Hematopoietic multipotent progenitor cell treated with erythropoietin and hydrocortisone succinate and interleukin-3 and kit ligand, for 8 days (in vitro differentiated cells): ENCODE measurements around the gene KLHL29.
"Not testable (repeated sequence)": the region's sequence is repeated elsewhere in the genome, so short reads cannot be mapped to it uniquely, and the experiment has no call there.

Experiments used
- DNase-seq: peaks from one replicate; pipeline ENCODE4 v3.0.0-alpha.2; 2015

The KLHL29 gene

DNA sequence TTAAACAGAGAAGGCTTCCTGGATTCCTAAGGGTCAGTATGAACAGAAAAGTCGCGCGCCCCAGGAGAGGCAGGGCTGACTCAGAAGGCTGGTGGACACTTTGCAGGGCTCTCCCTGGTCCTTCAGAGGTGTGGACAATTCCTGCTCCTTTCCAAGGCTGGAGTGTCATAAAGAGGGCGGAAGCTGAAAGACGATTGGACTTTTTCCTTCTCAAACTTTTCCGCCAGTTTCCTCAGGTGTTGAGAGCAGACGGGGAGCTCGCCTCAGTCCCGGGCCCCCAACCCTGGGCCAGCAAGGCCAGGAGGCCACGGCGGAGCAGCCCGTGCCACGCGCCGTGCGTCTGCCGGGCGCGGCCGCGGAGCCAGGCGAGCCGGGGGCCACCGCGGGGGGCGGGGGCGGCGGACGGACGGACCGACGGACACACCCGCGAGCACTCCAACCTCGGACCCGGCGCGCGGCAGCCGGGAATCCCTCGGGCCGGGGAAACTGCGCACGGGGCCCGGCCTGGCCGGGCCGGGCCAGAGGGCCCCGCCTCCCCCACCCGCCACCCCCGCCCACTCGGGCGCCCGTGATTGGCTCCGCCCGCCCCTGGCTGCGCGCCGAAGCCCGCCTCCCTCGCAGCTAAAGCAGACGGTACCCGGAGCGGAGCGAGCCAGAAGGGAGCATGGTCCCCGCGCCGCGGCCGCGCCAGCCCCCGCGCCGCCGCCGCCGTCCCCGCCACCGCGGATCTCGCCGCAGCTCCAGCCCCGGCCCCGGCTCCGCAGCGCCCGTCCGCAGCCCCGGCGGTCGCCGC lies at the start of gene KLHL29:
Gene KLHL29, plus strand, starts transcription at position 629 of the 793 bp plus-strand sequence. CDS start 177,018 bp downstream, outside the sequence.
- peak; percentile 50 for DNase-seq

DNA sequence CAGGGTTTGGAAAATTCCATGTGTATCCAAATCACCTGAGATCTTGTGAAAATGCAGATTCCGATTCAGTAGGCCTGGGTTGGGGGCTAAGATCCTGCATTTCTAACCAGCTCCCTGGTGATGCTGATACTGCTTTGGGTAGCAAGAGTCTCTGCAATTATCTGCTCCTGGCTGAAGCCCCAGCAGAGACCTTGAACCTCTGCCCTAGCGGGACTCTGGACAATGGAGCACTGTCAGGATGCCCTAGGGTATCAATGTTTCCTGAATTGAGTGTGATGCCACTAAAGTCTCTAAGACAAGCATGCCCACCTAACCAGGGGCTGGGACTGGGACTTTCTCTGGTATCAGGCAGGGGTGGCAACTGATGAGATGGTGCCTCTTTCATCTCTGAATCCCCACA lies 49.4 kb upstream of the KLHL29 start:
- DNase-seq, result no peak

DNA sequence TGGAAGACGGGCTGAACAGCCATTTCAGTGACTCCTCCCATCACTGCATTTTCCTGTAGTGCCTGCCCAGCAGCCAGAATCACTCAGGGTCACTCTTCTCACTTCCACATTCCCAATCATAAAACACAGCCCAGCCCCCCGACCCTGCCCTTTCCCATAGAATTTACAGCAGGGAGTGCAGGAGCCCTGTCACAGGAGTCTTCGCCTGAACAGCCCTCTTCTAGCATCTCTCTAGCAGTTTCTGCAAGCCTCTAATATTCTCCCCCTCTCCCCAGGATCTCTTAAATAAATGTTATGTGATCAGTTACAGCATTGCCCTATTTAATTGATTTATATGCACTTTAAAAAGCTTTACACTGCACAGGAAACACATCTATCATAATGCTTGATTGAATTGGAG lies 42.9 kb upstream of the KLHL29 start:
- DNase-seq, result no peak

DNA sequence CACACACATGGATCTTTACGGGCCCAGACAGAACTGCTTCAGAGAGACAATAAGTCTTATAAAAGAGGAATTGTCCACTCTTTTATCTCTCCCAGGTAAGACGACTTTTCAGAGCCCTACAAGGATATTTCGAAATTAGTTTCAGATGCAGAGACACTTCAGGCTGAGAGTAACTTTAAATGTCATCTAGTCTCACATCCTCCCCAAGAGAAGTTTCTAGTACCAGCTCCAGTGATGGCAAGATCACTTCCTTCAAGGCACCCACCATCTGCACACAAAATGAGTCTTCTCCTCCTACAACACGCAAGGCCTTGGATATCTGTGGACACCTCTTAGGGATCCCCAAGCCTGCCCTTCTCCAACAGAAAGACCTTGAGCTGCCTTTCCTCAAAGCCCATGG lies 39.0 kb upstream of the KLHL29 start:
- no peak for DNase-seq

DNA sequence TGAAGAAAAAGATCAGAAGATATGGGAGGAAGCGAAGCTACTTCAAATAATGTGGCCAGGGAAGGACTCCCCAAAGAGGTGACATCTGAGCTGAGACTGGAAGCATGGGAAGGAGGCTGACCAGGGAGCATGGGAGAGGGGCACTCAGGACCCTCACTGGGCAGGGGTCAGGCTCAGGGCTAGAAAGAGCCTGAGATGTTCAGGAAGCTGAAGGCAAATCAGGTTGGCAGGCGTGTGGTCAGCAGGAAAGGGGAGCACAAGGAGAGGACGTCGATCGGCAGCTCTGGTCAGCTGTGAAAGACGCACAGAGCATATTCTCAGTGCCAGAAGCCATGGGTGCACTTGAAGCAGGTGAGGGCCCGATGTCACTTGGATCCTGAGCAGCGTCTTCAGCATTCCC lies 38.2 kb upstream of the KLHL29 start:
- no peak for DNase-seq

DNA sequence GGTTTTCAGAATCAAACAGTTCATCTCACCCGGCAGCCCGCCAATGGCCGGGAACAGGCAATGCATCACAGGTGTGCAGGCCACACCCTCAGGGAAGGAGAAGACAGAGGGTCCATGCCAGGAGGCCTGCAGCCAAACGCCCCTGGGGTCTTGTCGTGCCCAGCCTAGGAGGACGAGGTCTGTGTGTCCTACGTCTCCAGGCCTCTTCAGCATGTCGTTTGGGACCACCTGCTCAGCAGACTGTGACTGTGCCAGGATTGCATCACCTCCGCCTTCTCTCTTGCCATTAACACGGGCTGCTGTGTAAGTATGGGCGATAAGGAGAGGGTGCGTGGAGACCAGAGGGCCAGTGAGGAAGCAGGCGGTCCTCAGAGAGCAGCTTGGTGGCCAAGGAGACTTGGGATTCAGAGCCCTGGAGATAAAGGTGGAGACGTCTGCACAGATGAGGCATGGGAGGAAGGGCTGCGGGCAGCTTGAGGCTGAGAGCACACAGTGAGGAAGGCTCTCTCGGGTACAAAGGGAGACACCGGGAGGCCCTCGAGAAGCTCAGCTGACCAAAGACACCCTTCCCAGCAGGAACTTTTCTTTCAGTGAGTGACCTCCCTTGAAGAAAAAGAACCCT lies 37.4 kb upstream of the KLHL29 start:
- no peak for DNase-seq

DNA sequence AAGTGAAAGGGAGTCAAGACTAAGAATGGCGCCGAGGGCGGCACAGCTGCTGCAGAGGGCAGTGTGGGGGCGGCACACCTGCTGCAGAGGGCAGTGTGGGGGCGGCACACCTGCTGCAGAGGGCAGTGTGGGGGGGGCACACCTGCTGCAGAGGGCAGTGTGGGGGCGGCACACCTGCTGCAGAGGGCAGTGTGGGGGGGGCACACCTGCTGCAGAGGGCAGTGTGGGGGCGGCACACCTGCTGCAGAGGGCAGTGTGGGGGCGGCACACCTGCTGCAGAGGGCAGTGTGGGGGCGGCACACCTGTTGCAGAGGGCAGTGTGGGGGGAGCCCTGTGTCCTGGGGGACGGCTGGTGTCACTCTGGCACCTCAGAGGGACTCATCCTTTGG lies 36.9 kb upstream of the KLHL29 start:
- not testable (repeated sequence) for DNase-seq

DNA sequence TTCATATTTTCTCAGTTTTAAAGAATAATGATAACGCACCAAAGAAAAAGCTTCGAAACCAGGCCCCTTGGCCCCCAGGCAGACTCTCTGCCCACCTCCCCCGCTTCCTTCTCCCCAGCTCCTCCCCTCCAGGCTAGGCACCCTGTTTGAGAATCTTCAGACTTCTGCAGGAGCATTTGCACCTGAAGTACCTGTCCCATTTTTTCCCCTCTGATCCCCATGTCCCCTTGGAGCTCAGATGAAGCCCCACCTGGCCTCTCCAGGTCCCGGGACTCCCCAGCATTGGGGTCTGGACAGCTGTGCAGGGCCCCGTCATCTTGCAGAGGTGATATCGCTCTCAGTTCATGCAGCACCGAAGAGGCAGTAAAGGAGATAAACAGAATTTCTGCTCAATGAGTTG lies 35.5 kb upstream of the KLHL29 start:
- DNase-seq, result no peak

DNA sequence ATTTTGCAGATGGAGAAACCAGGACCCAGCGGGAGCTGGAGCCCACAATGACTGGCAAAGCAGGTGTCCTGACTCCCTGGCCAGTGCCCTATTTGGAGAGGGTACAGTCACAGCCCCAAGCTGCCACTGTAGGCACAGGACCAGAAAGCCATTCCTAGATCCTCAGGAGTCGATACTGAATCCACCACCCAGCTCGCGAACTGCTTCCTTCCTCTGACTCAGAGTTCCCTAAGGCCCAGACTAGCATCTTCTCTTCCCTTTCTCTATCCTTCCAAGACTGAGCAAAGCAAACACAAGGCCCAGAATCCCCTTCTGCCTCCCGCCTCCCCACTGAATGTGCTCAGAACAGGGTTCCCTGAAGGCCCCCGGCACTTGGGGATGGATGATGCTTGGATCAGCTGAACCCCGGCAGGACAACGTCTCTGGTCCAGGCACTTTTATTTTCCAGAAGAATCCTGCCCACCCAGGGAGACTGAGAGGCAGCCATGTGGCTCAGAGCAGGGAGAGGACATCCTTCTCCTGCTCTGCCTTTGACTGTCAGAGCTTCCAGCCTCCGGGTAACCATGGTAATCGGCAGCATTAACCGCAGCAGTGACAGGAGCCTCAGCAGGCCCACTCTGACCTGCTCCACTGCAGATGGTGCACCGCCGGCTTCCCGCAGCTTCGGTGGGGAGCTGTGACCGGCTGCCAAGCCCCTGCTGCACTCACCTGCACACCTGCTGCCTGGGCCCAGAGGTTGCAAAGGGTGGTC lies 34.8 kb upstream of the KLHL29 start:
- no peak for DNase-seq

DNA sequence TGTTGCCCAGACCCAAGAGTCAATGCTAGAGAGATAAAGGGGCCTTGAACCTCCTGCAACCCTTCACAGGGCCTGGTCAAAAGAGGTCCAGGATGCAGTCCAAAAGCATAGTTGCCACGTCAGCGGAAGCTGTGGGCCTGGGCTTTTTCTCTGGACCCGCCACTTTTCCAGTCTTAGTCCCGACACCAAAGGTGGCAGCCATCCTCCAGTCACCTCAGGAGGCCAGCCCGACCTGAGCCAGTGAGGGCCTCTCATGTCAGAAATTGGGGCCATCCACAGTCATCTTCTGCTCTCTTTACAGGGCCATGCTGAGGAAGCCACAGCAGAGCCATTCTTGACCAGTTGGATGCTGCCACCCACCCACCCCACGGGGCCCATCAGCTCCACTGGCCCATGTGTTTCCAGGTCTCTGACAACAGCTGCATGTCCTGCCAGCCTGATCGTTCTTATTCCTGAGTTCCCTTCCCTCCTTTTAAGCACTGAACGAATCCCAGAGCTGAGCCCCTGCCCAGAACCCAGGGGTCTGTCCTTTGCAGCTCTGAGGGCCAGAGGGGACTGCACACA lies 34.1 kb upstream of the KLHL29 start:
- DNase-seq, result no peak

DNA sequence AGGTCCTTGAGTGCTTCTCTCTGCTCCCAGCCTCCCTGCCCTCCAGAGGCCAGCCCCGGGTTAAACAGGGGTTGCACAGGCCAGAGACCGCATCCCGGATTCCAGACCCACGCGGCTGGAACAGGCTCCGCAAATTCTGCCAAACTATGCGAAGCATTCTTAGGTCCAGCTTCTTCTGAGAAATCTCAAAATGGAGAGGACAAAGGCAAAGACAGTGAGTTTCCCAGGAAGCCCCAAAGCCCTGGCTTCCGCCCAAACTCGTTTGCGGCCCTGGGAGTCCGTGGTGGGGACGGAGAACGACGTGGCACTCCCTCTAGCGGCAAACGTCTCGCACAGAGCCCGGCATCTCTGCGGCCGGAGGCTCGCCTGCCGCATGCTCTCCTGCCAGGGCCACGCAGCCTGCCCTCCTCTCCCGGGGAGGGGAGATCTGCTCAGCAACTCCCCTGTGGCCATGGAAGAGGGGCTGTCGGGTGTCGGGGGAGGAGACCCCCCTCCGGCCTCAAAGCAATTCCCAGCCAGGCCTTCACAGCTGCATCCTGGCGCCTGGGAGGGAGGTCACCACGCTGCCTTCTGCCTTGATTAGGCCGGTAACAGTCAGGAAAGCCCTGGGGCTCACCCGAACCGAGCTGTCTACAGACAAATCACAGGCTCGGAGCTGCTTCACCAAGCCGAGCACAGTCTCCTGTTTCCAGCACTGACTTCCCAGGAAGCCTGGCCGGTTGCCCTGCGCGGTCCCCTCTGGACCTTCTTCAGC lies 33.4 kb upstream of the KLHL29 start:
- DNase-seq, result peak; percentile 60

DNA sequence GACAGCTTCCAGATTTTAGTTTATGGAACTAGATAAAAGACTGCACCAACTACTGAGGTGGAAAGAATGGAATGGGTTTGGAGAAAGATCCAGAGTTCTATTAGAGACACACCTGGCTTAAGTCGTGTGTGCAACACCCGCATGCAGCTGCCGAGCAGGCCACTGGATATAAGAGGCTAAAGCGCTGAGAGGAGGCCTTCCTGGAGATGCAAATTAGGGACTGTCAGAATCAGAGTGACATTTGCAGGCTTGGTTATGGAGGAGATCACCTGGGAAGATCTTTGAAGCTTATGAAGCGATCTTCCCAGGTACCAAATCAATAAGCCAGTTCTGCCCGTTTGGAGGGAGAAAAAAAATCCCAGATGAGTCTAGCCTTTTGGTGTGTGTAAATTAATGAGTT lies 30.4 kb upstream of the KLHL29 start:
- DNase-seq, result no peak

DNA sequence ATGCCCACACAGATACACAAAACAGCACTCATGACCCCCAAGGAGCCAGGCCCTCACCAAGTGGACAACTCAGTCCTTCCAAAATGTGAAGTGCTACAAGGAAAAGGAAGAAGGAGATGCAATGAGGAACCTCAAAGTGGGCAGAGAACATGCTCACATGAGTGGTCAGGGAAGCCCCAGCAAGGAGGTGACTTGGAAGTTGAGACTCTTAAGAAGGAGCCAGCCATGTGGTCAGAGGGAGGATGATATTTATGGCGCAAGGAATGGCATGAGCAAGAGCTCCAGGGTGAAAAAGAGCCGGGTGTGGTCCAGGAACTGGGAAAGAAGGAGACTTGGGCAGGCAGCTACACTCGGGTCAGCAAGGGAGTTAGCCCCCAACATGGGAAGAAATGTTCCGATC lies 30.0 kb upstream of the KLHL29 start:
- no peak for DNase-seq

DNA sequence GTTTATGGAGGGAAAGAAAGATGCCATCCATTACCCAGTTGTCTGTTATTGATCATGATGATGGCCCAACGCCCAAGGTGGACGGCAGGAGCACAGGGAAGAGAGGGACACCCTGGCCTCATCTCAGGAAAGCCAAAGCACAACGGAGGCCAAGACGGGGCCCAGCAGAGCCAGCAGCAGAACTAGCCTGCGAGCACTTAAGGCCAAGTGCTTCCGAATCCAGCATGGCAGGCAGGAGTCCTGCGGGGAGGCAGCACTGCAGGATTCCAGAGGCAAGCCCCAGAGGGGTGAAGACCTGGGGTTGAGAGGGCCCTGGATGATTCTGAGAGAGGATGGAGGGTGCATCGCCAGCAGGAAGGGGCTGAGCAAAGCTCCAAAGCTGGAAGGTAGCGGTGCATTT lies 28.3 kb upstream of the KLHL29 start:
- no peak for DNase-seq

DNA sequence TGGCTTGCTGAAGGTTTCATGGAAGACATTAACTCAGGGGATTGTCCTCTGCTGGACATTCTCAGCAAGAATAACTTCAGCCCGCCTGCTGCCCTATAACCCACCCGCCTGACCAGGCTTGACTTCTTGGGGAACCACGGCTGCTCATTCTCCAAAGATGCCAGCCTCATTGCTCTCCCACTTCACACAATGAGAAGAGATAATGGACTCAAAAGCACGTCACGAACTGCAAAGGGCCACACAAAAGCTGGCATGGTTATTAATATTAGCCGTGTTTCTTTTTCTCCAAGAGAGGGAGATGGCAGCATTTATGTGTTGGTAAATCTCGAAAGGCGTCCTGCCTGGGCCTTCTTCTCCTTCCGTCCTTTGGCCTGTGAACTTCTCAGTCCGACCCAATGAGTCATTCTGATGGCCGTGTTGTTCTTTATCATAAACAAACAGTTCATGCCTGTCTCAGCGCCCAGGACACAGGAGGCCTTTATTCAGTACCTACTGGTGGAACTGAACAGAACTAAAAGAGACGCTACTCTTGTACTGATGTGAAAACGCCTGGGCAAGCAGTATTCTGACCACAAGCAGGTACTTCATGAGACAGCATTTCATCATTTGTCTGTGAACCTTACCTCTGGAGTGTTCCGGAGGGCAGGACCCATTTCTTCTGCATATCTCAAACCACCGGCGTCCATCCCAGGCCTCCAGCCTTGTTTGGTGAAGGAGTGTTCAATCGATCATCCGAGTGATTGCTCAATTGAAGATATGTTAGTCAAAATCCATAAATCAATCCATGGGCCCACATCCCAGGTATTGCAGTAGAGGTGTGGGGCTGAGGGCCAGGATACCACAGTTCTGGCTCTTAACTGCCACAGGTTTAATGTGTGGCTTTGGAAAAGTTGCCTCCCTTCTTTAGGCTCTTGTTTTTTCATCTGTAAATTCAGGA lies 25.1 kb upstream of the KLHL29 start:
- DNase-seq, result no peak

DNA sequence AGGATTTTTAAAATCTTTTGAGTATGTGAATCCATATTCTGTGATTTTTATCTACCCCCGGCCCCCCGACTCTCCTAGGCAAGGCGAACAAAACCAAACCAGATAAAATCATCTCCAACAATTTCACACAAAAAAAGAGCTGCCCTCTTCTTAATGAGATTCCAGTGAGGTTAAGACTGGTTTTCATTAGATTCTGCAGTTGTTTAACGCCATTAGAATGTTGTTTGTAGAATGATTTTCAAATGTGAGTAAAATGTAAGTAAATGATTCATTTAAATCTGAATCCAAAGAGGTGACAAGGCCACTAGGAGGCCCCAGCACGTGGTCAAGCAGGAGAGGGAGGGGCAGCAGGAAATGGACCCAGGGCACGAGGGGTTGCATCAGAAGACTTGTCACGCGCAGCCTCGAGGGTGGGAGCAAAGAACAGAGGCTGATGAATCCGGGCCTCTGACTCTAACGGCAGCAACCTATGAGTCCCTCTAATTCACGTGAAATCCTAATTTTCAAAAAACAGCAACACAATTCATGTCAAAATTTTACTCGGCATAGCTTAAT lies 24.3 kb upstream of the KLHL29 start:
- no peak for DNase-seq

DNA sequence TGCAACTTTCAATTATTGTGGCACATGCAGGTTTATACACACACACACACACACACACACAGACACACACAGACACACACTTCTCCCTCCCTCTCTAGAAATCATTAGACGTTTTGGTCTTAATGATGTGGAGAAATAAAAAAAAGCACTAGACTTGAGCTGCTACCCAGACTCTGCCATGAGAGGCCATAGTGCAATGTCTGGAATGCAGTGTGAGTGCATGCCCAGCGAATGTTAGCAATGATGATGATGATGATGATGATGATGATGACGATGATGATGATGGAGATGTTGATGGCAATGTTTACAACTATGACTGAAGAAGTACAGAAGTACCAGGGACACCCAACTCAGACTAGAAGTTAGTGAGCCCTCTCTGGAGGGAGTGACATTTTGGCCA lies 23.8 kb upstream of the KLHL29 start:
- DNase-seq, result no peak

DNA sequence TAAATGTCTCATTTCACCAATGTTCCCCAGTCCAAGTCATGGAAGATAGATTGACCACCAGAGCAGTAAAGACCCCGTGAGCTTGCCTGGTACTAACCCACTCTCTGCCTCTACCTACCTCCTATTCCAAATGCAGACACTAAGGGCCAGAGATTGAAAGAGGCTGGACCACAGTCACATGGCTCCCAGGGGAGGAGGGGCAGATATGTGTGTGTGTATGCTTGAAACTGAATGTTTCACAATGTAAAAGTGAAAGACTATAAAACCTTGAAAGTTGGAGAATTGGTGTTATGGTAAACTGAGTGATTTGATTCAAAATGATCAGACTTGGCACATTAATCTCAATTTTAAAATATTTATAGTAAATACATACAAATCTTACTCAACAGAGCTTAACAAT lies 21.7 kb upstream of the KLHL29 start:
- no peak for DNase-seq

DNA sequence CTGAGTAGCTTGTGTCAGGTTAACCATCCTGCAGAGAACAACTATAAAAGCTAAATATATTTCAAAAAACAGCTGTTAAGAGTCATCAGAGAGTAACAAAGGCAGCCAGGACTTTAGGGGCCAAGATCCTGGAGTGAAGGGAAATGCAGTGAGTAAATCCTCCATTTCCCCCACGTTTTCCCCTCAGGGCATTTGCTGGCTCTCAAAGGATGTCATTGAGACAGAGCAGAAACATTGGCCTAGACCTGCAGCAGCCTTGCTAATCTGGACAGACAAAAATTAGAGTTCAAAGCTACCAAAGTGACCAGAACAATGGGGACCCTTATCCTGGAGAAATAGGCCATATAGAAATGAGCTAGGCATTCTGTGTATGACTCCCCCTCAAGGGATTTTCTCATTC lies 21.1 kb upstream of the KLHL29 start:
- no peak for DNase-seq

DNA sequence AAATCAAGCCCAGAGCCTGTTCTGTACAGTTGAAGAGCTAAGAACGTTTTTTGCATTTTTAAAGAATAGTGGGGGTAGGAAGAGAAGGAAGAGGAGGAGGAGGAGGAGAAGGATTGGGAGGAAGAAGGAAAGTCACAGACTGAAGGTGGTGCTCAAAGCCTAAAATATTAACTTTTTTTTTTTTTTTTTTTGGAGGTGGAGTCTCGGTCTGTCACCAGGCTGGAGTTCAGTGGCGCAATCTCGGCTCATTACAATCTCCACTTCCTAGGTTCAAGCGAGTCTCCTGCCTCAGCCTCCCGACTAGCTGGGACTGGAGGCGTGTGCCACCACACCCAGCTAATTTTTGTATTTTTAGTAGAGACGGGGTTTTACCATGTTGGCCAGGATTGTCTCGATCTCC lies 18.3 kb upstream of the KLHL29 start:
- no peak for DNase-seq

DNA sequence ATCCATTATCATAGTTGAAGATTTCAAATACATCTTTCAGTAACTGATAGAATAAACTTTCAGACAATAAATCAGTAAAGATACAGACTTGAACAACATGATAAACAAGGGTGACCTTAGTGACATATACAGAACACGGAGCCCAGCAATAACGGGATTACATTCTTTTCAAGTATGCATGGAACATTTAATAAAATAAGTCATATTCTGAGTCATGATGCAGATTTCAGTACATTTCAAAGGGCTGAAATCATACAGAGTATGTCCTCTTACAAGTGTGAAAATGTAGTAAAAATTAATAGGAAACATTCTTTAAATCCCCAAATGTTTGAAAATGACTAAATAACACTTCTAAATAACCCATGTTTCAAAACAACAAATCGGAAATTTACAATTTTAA lies 17.2 kb upstream of the KLHL29 start:
- DNase-seq, result no peak

DNA sequence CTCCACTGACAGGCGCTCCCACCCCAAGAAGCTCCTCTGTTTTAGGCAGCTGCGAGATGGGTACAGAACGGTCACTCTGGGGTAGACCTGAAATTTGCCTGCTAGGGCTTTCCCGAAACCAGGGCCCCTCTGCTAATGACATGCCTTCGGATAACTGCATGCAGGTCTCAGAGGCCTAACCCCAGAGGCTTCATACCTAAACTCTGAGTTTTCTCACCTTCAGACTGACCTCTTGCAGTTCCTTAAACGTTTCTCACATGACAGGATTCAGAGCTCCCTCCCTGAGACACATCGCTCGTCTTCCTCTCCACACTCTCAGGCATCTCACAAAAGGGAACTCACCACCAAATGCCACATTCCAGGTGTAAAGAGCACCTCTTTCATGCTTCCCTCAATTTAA lies 11.3 kb upstream of the KLHL29 start:
- no peak for DNase-seq
